Retinal pigment epithelial cell (primary cell): ENCODE data around the gene SLC39A13.

Experiments
- DNase-seq: peaks from one replicate; pipeline ENCODE4 v3.0.0-alpha.2; 2010; ENCODE audit warnings: low read depth
- H3K4me3 ChIP-seq: 2 replicates; pipeline ENCODE4 v1.5.1; 2011; ENCODE audit warnings: mild to moderate bottlenecking, low read length, control low read depth, moderate library complexity
- CTCF ChIP-seq: conservative IDR thresholded peaks from 2 replicates; pipeline ENCODE4 v1.5.1; 2011; ENCODE audit warnings: low read depth, low read length, control low read depth, inconsistent platforms

SLC39A13 gene

GRCh38 chr11:47433157-47433556 lies 24.8 kb downstream of the SLC39A13 start:
- no peak overlapping the region for H3K4me3 ChIP-seq
- no peak for DNase-seq
- no peak for TF ChIP-seq CTCF

GRCh38 chr11:47434011-47434786 lies 25.8 kb downstream of the SLC39A13 start:
- TF ChIP-seq CTCF = no peak
- H3K4me3 ChIP-seq = no peak overlapping the region
- no peak for DNase-seq

DNA sequence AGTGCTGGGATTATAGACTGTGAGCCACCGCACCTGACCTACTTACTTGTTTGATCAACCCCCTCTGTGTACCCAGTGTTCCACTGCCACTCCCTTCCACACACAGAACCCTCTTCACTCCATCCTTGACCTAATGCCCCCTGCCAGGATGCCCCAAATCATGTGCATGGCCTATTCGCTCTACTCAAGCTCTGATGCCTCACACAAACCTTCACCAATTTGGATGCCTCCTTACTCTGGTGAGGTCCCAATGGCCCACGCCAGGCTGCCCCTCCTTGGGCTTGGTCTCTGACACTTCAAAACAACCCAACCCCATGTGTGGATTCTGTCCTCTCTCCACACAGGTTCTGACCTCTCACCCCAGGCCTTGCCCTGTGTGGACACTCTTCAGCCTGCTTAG lies 27.3 kb downstream of the SLC39A13 start:
- DNase-seq = no peak
- H3K4me3 ChIP-seq = no peak overlapping the region
- no peak for TF ChIP-seq CTCF

DNA sequence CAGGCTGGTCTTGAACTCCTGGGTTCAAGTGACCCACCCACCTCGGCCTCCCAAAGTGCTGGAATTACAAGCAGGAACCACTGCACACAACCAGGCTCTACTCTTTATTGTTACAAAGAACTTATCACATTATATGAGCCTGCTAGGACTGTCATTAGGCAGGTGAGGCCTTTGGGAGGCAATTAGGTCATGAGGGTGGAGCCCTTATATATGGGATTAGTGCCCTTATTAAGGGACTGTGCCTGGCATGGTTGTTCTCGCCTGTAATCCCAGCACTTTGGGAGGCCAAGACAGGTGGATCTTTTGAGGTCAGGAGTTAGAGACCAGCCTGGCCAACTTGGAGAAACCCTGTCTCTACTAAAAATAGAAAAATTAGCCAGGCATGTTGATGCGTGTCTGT lies 28.3 kb downstream of the SLC39A13 start:
- no peak for DNase-seq
- H3K4me3 ChIP-seq = no peak overlapping the region
- TF ChIP-seq CTCF = no peak

- no peak for TF ChIP-seq CTCF
- no peak overlapping the region for H3K4me3 ChIP-seq
- no peak for DNase-seq
Observed at GRCh38 chr11:47437218-47437745, 28.9 kb downstream of the SLC39A13 start.

DNA sequence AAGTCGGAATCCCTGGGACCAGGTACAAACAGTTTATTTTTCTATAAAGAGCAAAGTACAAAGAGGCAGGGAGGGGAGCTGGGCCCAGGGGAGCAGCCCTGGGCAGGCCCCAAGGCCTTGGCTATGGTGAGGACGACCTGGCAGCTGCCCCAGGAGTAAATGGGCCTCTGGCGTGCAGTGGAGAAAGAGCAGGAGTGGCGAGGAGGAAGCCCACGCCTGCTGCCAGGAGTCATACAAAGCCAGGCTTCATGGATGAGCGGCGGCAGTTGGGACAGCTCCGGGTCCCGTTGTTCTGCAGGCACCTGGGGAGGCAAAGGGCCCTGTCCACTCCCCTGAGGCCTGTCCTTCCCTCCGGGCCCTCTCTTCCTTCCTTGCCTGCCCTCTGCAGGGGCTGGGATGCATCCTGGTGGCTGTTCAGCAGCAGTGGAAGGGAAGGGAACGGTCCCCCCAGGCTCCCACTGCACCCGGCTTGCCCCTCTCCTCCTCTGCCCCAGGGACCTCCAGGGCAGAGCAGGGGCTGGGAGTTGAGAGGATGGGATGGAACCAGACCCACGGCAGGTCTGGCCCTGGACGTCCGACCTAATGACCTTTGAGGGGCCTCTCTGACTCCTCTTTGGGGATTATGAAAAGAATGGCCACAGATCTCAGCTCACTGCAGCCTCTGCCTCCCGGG lies 29.5 kb downstream of the SLC39A13 start:
- TF ChIP-seq CTCF = no peak
- no peak for DNase-seq
- H3K4me3 ChIP-seq = no peak overlapping the region

DNA sequence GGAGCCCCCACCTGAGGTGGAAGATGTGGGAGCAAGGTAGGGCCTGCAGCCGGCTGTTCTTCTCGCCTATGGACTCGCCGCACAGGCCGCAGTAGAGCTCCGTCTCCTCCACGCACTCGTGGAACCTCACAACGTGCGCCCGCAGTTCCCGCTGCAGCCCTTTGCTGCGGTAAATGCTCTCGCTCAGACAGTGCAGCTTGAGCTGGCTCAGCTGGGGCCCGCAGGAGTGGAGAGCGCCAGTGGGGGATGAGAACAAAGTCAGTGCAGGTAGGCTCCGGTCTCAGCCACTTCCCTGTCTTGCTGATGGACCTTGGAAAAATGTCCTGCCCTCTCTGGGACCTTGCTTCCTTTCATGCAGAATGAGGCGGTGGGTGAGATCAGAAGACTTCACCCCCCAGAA lies 30.3 kb downstream of the SLC39A13 start:
- no peak for DNase-seq
- H3K4me3 ChIP-seq = no peak overlapping the region
- no peak for TF ChIP-seq CTCF
